ENCODE measurements around the gene LPP. TPM values are rescaled to one million over a fixed set of nuclear protein-coding genes. Genes with fewer than 3 reads are reported as not detected.

The LPP gene
- total and polyA plus RNA-seq, 8 donors, result 4.9 to 84.4 (median 45.9) TPM

- Histone ChIP-seq H3K27me3 (no peaks in the 10 kb centered on the region), H3K36me3 (no peaks in the 10 kb centered on the region), H3K9me3 (no peaks in the 10 kb centered on the region), H3K4me3 (no peak overlapping the region), H3K4me1 (no peaks in the 10 kb centered on the region), H3K27ac (no peak overlapping the region)
- ATAC-seq, result peak in 1 of 4 donors; percentile 17
- TF ChIP-seq CTCF (IDR thresholded peaks at IDR 0.05), result no peak
- no peak for FAIRE-seq
- WGBS, 2 donors, result 68 to 75% methylated on average over 1 of the region's 1 CpG
- intact Hi-C loops (cut with DNase I), result no loop called here
- no peak for DNase-seq
Measured at GRCh38 chr3:188680189-188680588, 526.2 kb downstream of the LPP start.

DNA sequence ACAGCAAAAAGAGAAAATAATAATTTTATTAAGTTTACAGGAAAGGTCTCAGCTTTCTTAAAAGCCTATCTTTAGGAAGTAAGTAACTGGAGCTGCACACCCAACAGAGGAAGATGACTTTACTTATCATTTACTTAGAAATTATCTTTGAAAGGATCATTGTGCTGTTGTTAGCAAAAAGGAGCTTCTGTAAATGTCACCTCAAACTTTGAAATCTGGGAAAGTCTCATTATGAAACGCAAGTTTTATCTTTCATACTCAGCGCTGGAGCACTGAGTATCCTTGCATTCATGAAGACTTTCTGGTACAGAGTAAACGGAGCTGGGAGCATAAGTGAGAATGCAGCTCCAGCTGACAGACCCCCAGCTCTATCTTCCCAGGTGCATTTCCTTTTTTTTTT is 526.6 kb downstream of the LPP start:
- WGBS, 2 donors, result 77 to 91% methylated on average over 3 of the region's 3 CpGs

DNA sequence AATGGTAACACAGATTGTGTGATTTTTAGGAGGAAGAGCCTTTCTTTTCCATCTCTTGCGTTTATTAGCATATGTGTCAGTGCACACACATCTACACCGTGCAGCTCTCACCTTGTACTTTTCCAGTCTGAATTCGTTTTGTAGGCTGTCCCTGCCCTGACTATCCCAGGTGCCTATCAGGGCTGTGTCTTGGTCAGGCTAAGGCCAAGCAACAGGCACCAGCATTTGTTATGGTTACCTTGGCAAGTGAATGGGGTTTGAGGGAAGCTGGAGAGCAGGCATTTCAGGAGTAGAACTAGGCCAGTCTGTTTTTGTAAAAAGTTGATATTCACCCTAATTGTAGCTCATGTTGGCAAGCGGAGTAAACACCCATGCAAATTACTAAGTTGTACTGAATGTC is 528.4 kb downstream of the LPP start:
- Histone ChIP-seq H3K36me3 (no peaks in the 10 kb centered on the region), H3K9me3 (no peaks in the 10 kb centered on the region), H3K4me3 (no peak overlapping the region), H3K27me3 (no peaks in the 10 kb centered on the region), H3K27ac (no peak overlapping the region), H3K4me1 (no peaks in the 10 kb centered on the region)
- no peak for ATAC-seq
- DNase-seq, result no peak
- no peak for FAIRE-seq
- 87 to 96% methylated on average over 4 of the region's 4 CpGs for WGBS, 2 donors
- intact Hi-C loops (cut with DNase I), result no loop called here
- TF ChIP-seq CTCF (IDR thresholded peaks at IDR 0.05), result no peak

More for the DNA sequence above, 526.6 kb downstream of the LPP start:
- Histone ChIP-seq H3K27ac (no peak overlapping the region), H3K4me1 (no peaks in the 10 kb centered on the region), H3K27me3 (no peaks in the 10 kb centered on the region), H3K4me3 (no peak overlapping the region), H3K36me3 (no peaks in the 10 kb centered on the region), H3K9me3 (no peaks in the 10 kb centered on the region)
- no peak for TF ChIP-seq CTCF (IDR thresholded peaks at IDR 0.05)
- DNase-seq (no peak), ATAC-seq (no peak), FAIRE-seq (no peak)
- intact Hi-C loops (cut with DNase I), result no loop called here

- DNase-seq, result no peak
- Histone ChIP-seq H3K27me3 (no peaks in the 10 kb centered on the region), H3K9me3 (no peaks in the 10 kb centered on the region), H3K27ac (no peak overlapping the region), H3K36me3 (no peaks in the 10 kb centered on the region), H3K4me1 (no peaks in the 10 kb centered on the region), H3K4me3 (no peak overlapping the region)
- no peak for FAIRE-seq
- 80 to 92% methylated on average over 3 of the region's 3 CpGs for whole genome bisulfite sequencing, 2 donors
- ATAC-seq, result peak in 3 of 4 donors; percentile 30 to 62 (median 58)
- TF ChIP-seq CTCF (IDR thresholded peaks at IDR 0.05), result no peak
- intact Hi-C loops (cut with DNase I), result no loop called here
Measured at GRCh38 chr3:188683032-188683521, 529.1 kb downstream of the LPP start.

DNA sequence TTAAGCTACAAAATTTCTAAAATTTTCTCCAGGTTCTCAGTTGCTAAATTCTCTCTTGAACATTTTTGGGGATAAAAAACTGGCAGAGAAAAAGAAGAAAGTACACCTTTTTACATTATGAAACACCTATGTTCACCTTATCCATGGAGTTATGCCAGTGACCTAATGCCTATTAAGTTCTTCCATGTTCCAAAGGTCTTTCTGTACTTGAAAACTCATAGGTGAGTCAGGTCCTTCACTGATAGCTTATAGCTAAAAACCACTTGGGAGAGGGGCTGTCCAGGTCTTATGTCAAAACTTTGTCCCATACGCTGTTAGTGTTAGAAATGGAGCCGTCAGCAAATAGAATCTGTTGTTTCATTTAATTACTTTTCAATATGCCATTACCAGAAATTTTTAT is 530.3 kb downstream of the LPP start:
- TF ChIP-seq CTCF (IDR thresholded peaks at IDR 0.05), result no peak
- ATAC-seq, result no peak
- Histone ChIP-seq H3K9me3 (no peaks in the 10 kb centered on the region), H3K27me3 (no peaks in the 10 kb centered on the region), H3K36me3 (no peaks in the 10 kb centered on the region), H3K4me3 (no peak overlapping the region), H3K4me1 (peaks cover 4 to 9% (median 7%) of the 10 kb centered on the region in 3 donors), H3K27ac (no peak overlapping the region)
- no peak for FAIRE-seq
- DNase-seq, result no peak
- intact Hi-C loops (cut with DNase I), result no loop called here
- WGBS, 2 donors, result 72 to 99% methylated on average over 2 of the region's 2 CpGs
